ENCODE data around the gene LBX2.

DNA sequence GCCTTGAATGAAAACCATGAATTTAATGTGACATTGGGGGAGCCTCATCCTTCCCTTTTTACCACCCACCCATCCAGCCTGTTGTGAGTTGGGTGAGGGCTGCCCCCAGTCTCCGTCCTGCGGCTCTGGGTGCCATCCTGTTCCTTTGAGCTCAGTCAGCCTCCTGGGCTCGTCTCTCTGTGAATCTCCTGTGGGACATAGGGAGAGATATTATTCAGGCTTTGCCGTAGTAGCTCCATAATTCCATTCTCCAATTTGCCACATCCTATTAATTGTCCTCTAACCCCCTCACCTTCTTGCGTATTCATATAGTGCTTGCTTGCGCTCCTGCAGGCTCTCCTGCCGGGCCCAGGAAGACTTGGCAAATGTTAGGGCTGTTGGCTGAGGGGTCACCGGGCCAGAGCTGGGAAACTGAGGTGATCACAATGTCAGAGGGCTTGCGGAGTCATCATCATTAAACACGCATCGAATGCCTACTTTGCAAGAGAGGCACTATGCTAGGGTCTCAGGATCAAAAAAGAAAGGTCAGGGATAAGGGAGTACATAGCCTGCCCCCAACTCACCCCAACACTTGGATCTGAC lies 27.3 kb upstream of the LBX2 start:
- TF ChIP-seq, protein P1, sequence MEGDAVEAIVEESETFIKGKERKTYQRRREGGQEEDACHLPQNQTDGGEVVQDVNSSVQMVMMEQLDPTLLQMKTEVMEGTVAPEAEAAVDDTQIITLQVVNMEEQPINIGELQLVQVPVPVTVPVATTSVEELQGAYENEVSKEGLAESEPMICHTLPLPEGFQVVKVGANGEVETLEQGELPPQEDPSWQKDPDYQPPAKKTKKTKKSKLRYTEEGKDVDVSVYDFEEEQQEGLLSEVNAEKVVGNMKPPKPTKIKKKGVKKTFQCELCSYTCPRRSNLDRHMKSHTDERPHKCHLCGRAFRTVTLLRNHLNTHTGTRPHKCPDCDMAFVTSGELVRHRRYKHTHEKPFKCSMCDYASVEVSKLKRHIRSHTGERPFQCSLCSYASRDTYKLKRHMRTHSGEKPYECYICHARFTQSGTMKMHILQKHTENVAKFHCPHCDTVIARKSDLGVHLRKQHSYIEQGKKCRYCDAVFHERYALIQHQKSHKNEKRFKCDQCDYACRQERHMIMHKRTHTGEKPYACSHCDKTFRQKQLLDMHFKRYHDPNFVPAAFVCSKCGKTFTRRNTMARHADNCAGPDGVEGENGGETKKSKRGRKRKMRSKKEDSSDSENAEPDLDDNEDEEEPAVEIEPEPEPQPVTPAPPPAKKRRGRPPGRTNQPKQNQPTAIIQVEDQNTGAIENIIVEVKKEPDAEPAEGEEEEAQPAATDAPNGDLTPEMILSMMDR (IDR thresholded peaks at IDR 0.05 in 2 of 3, conservative IDR thresholded peaks at IDR 0.05 in 1 of 3; ENCODE audit: control insufficient read depth in 2 of 3, extremely low read depth in 1 of 3, insufficient read depth in 1 of 3, low read depth in 3 of 3, low read length in 3 of 3), result no peak
- no peak for TF ChIP-seq CHD1 (IDR thresholded peaks at IDR 0.05; ENCODE audit: low read depth, low read length)
- TF ChIP-seq SIN3A (IDR thresholded peaks at IDR 0.05; ENCODE audit: low read depth, low read length), result no peak
- no peak for TF ChIP-seq EZH2 (IDR thresholded peaks at IDR 0.05; ENCODE audit: borderline replicate concordance, control insufficient read depth, low read depth, low read length)
- TF ChIP-seq, protein P2, sequence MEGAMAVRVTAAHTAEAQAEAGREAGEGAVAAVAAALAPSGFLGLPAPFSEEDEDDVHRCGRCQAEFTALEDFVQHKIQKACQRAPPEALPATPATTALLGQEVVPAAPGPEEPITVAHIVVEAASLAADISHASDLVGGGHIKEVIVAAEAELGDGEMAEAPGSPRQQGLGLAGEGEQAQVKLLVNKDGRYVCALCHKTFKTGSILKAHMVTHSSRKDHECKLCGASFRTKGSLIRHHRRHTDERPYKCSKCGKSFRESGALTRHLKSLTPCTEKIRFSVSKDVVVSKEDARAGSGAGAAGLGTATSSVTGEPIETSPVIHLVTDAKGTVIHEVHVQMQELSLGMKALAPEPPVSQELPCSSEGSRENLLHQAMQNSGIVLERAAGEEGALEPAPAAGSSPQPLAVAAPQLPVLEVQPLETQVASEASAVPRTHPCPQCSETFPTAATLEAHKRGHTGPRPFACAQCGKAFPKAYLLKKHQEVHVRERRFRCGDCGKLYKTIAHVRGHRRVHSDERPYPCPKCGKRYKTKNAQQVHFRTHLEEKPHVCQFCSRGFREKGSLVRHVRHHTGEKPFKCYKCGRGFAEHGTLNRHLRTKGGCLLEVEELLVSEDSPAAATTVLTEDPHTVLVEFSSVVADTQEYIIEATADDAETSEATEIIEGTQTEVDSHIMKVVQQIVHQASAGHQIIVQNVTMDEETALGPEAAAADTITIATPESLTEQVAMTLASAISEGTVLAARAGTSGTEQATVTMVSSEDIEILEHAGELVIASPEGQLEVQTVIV (IDR thresholded peaks at IDR 0.05; ENCODE audit: borderline replicate concordance, partially characterized antibody), result no peak
- no peak for TF ChIP-seq GABPA (IDR thresholded peaks at IDR 0.05; ENCODE audit: low read depth)
- TF ChIP-seq ZBED1 (IDR thresholded peaks at IDR 0.05; ENCODE audit: borderline replicate concordance), result no peak
- TF ChIP-seq RAD51 (IDR thresholded peaks at IDR 0.05), result no peak
- TF ChIP-seq POLR2AphosphoS5 (IDR thresholded peaks at IDR 0.05; ENCODE audit: low read length), result no peak
- TF ChIP-seq BHLHE40 (IDR thresholded peaks at IDR 0.05; ENCODE audit: borderline replicate concordance in 1 of 2, low read depth in 2 of 2, low read length in 1 of 2), result no peak
- no peak for TF ChIP-seq CREB1 (IDR thresholded peaks at IDR 0.05; ENCODE audit: low read depth)
- TF ChIP-seq TAF1 (IDR thresholded peaks at IDR 0.05; ENCODE audit: borderline replicate concordance, low read depth, low read length), result no peak
